Measurements from ENCODE around the gene SLC24A3.

- TF ChIP-seq CTCF (conservative IDR thresholded peaks at IDR 0.05; ENCODE audit: low read length) (no peak), EZH2phosphoT487 (IDR thresholded peaks at IDR 0.05; ENCODE audit: borderline replicate concordance) (no peak)
Observed at GRCh38 chr20:19527509-19527908, 315.1 kb downstream of the SLC24A3 start.
